Measurements from ENCODE around the gene FBXL7. TPM values are rescaled to one million over a fixed set of nuclear protein-coding genes. Genes with fewer than 3 reads are reported as not detected.

The FBXL7 gene
- total and polyA plus RNA-seq, 2 of the 8 experiments (the other 6 are each of a cell fraction or from before 2014, with no cell fraction given) = 17.7 to 17.8 TPM

- TF ChIP-seq CHD1 (IDR thresholded peaks at IDR 0.05; ENCODE audit: low read depth, low read length) (no peak), EZH2 (IDR thresholded peaks at IDR 0.05; ENCODE audit: low read depth, low read length, severe bottlenecking) (no peak), TBP (IDR thresholded peaks at IDR 0.05; ENCODE audit: low read depth, low read length) (no peak), BACH1 (IDR thresholded peaks at IDR 0.05; ENCODE audit: low read length) (no peak), RAD21 (IDR thresholded peaks at IDR 0.05 in 1 of 2, conservative IDR thresholded peaks at IDR 0.05 in 1 of 2; ENCODE audit: low read depth in 2 of 2, low read length in 2 of 2) (no peak), POLR2A (IDR thresholded peaks at IDR 0.05; ENCODE audit: control extremely low read depth in 1 of 2, low read depth in 2 of 2, low read length in 2 of 2) (no peak), EP300 (IDR thresholded peaks at IDR 0.05; ENCODE audit: borderline replicate concordance in 1 of 2, low read depth in 2 of 2, low read length in 2 of 2) (no peak), CHD7 (IDR thresholded peaks at IDR 0.05; ENCODE audit: insufficient replicate concordance, low read length) (no peak)
These were observed 16.5 kb upstream of the FBXL7 start (continued) for GRCh38 chr5:15483351-15484097.

All from H1 (cell line).